H1 (cell line): ENCODE results near the gene SLC17A1. TPM values are rescaled to one million over a fixed set of nuclear protein-coding genes. Genes with fewer than 3 reads are reported as not detected.

Source experiments
- CTCF ChIA-PET: fragments of 300-600 bp; sonication (Branson Sonifier 250); formaldehyde crosslinking; loops from one replicate; lab custom pipeline; 2021; ENCODE audit not compliant: partially characterized antibody; lab: Charles Lee
- POLR2A ChIA-PET: fragments of 300-600 bp; sonication (Branson Sonifier 250); formaldehyde crosslinking; loops from one replicate; lab custom pipeline; 2021; ENCODE audit warnings: inconsistent platforms; ENCODE audit not compliant: partially characterized antibody; lab: Charles Lee
- DNase-seq, 2 experiments: peaks; one replicate each; pipeline versions ENCODE4 v3.0.0 to v3.0.0-alpha.2; 2010 to 2022; ENCODE audit warnings: low spot score in 2 of 2, low read depth in 1 of 2, mixed read lengths in 1 of 2
- FAIRE-seq: peaks from 2 replicates; lab custom pipeline; 2011; peaks lifted over from hg19 to GRCh38; lab: Jason Lieb, UNC
- H2AFZ ChIP-seq: 2 replicates; pipeline ENCODE4 v1.8.1; 2012; ENCODE audit warnings: low read length, inconsistent platforms
- H2AK5ac ChIP-seq: 2 replicates; pipeline ENCODE4 v1.6.1; 2013; ENCODE audit warnings: low read depth, low read length
- H2BK120ac ChIP-seq: replicated peaks from 2 replicates; pipeline ENCODE3; 2013; ENCODE audit warnings: low read depth, low read length, inconsistent platforms
- H2BK12ac ChIP-seq: 2 replicates; pipeline ENCODE4 v1.6.1; 2013; ENCODE audit warnings: low read depth, low read length
- H2BK15ac ChIP-seq: 2 replicates; pipeline ENCODE4 v1.6.1; 2013; ENCODE audit warnings: low read length
- H2BK20ac ChIP-seq: 2 replicates; pipeline ENCODE4 v1.6.1; 2013; ENCODE audit warnings: low read length
- H2BK5ac ChIP-seq: 2 replicates; pipeline ENCODE4 v1.6.1; 2013; ENCODE audit warnings: low read depth, low read length
- H3K14ac ChIP-seq: 2 replicates; pipeline ENCODE4 v1.6.1; 2013; ENCODE audit warnings: inconsistent platforms; ENCODE audit not compliant: insufficient read length
- H3K18ac ChIP-seq: 2 replicates; pipeline ENCODE4 v1.6.1; 2013; ENCODE audit warnings: low read length; ENCODE audit errors: extremely low read depth
- H3K23ac ChIP-seq: 2 replicates; pipeline ENCODE4 v1.6.1; 2013; ENCODE audit warnings: inconsistent platforms; ENCODE audit not compliant: insufficient read length
- H3K23me2 ChIP-seq: 2 replicates; pipeline ENCODE4 v1.6.1; 2013; ENCODE audit warnings: low read depth, low read length
- H3K27ac ChIP-seq: 2 replicates; pipeline ENCODE4 v1.6.1; 2011; ENCODE audit warnings: low read depth, low read length, inconsistent platforms
- H3K27me3 ChIP-seq, 4 experiments: replicated peaks in 1 of 4; 1 replicate in 1 of 4; 2 replicates in 3 of 4; pipeline versions ENCODE4 v1.6.1 to v1.8.1; 2011 to 2013; ENCODE audit warnings: low read length in 3 of 4, mild to moderate bottlenecking in 3 of 4, inconsistent platforms in 2 of 4, mixed read lengths in 2 of 4, moderate library complexity in 1 of 4; ENCODE audit not compliant: control insufficient read depth in 3 of 4, insufficient read depth in 3 of 4; ENCODE audit errors: extremely low read depth in 1 of 4
- H3K36me3 ChIP-seq, 4 experiments: 2 replicates each; pipeline versions ENCODE4 v1.6.1 to v1.8.1; 2011 to 2013; ENCODE audit warnings: mild to moderate bottlenecking in 4 of 4, low read length in 3 of 4, moderate library complexity in 2 of 4, control low read depth in 1 of 4, inconsistent platforms in 1 of 4; ENCODE audit not compliant: insufficient read depth in 4 of 4, control insufficient read depth in 2 of 4
- H3K4ac ChIP-seq: replicated peaks from 2 replicates; pipeline ENCODE3; 2013; ENCODE audit warnings: low read length, low read depth, mixed read lengths, inconsistent platforms; ENCODE audit not compliant: insufficient read length
- H3K4me1 ChIP-seq, 4 experiments: replicated peaks in 1 of 4; 1 replicate in 1 of 4; 2 replicates in 3 of 4; pipeline versions ENCODE4 v1.6.1 to v1.8.1; 2011 to 2013; ENCODE audit warnings: low read length in 3 of 4, inconsistent platforms in 2 of 4, mixed read lengths in 1 of 4; ENCODE audit not compliant: insufficient read depth in 4 of 4, control insufficient read depth in 3 of 4
- H3K4me2 ChIP-seq, 2 experiments: 2 replicates each; pipeline versions ENCODE4 v1.6.1 to v1.8.1; 2011 to 2013; ENCODE audit warnings: low read depth in 2 of 2, low read length in 2 of 2, control low read depth in 1 of 2, inconsistent platforms in 1 of 2, mild to moderate bottlenecking in 1 of 2; ENCODE audit not compliant: insufficient read depth in 1 of 2
- H3K4me3 ChIP-seq, 4 experiments: fragments of 200-600, 300-600 bp in 1 of 4; sonication (generic), shearing (Covaris generic), sonication (Bioruptor Twin) in 1 of 4; 2 replicates each; pipeline versions ENCODE4 v1.5.1 to v1.8.1; 2011 to 2016; ENCODE audit warnings: low read length in 4 of 4, low read depth in 3 of 4, control low read depth in 2 of 4, inconsistent platforms in 2 of 4, mild to moderate bottlenecking in 2 of 4, mixed read lengths in 1 of 4, moderate library complexity in 1 of 4; ENCODE audit not compliant: insufficient read depth in 2 of 4; ENCODE audit errors: extremely low read depth in 1 of 4
- H3K56ac ChIP-seq: replicated peaks from 2 replicates; pipeline ENCODE3; 2013; ENCODE audit warnings: low read depth, mild to moderate bottlenecking, mixed read lengths, low read length, inconsistent platforms; ENCODE audit not compliant: insufficient read length
- H3K79me1 ChIP-seq: 2 replicates; pipeline ENCODE4 v1.6.1; 2013; ENCODE audit warnings: low read depth, low read length, control low read depth
- H3K79me2 ChIP-seq, 2 experiments: 2 replicates each; pipeline versions ENCODE4 v1.6.1 to v1.8.1; 2012 to 2013; ENCODE audit warnings: low read length in 2 of 2, mild to moderate bottlenecking in 2 of 2, inconsistent platforms in 1 of 2; ENCODE audit not compliant: insufficient read depth in 2 of 2, control insufficient read depth in 1 of 2
- H3K9ac ChIP-seq, 4 experiments: replicated peaks in 1 of 4; 1 replicate in 1 of 4; 2 replicates in 3 of 4; pipeline versions ENCODE4 v1.6.1 to v1.8.1; 2011 to 2013; ENCODE audit warnings: low read depth in 3 of 4, low read length in 3 of 4, control low read depth in 2 of 4, mild to moderate bottlenecking in 2 of 4, moderate library complexity in 2 of 4, inconsistent platforms in 1 of 4; ENCODE audit errors: extremely low read depth in 1 of 4
- H3K9me3 ChIP-seq, 2 experiments: 2 replicates each; pipeline versions ENCODE4 v1.6.1 to v1.8.1; 2012 to 2013; ENCODE audit warnings: mild to moderate bottlenecking in 2 of 2, moderate library complexity in 2 of 2, control low read depth in 1 of 2, inconsistent platforms in 1 of 2, low read depth in 1 of 2, low read length in 1 of 2, mixed read lengths in 1 of 2; ENCODE audit not compliant: insufficient read depth in 2 of 2
- H4K20me1 ChIP-seq, 2 experiments: replicated peaks in 1 of 2; 2 replicates each; pipeline versions ENCODE3 to v1.8.1; 2011 to 2013; ENCODE audit warnings: inconsistent platforms in 2 of 2, low read length in 2 of 2, mild to moderate bottlenecking in 1 of 2; ENCODE audit not compliant: insufficient read depth in 2 of 2, control insufficient read depth in 1 of 2
- H4K5ac ChIP-seq: 2 replicates; pipeline ENCODE4 v1.6.1; 2013; ENCODE audit warnings: low read length, low read depth, mixed read lengths, inconsistent platforms; ENCODE audit not compliant: insufficient read length
- H4K8ac ChIP-seq: 2 replicates; pipeline ENCODE4 v1.8.0; 2013; ENCODE audit warnings: mild to moderate bottlenecking, moderate library complexity, low read length, inconsistent platforms; ENCODE audit not compliant: insufficient read depth; ENCODE audit errors: extremely low read depth
- H4K91ac ChIP-seq: replicated peaks from 2 replicates; pipeline ENCODE3; 2013; ENCODE audit warnings: low read length, mixed read lengths, inconsistent platforms; ENCODE audit not compliant: insufficient read length
- ASH2L ChIP-seq: fragments of 200-600, 300-600 bp; sonication (generic); IDR thresholded peaks from one replicate; pipeline ENCODE4 v1.7.1; 2017; ENCODE audit warnings: low read length
- GTF2F1 ChIP-seq: IDR thresholded peaks from 2 replicates; pipeline ENCODE4 v1.6.1; 2012; ENCODE audit warnings: low read depth, low read length, improper control_type of control experiment, borderline replicate concordance
- WGBS, 2 experiments: shearing (Covaris generic) in 1 of 2; methylation state at CpG; one replicate each; pipeline versions ENCODE4 v1.1.6 to v1.1.7; 2013 to 2015; ENCODE audit warnings: low lambda C conversion rate in 2 of 2, mixed read lengths in 2 of 2, inconsistent platforms in 1 of 2, low coverage in 1 of 2, missing lambda C conversion rate in 1 of 2; ENCODE audit not compliant: insufficient replicate concordance in 2 of 2, insufficient coverage in 1 of 2, insufficient read length in 1 of 2; ENCODE audit errors: extremely low coverage in 1 of 2, missing lambda C conversion rate in 1 of 2; 5-methylcytosine and 5-hydroxymethylcytosine counted together
- polyA plus RNA-seq, 7 experiments: library from polyadenylated mRNA; depleted of rRNA in 3 of 7; stranded (reverse) in 5 of 7; unstranded in 2 of 7; fragments of >200 nt in 5 of 7; fragments of 200-250 nt in 2 of 7; gene quantifications; 1 replicate in 5 of 7; 2 replicates in 1 of 7; 4 replicates in 1 of 7; pipeline versions ENCODE4 v1.2.1 to v1.2.3, GENCODE V29; 2011 to 2013; ENCODE audit warnings: missing spikeins in 2 of 7, mixed read lengths in 2 of 7
- total RNA-seq: library from RNA; stranded (reverse); fragmentation: NEBNext Ultra II Directional; extraction: Animal tissue kit (Norgen Biotek cat#: 25700); gene quantifications from 2 replicates; pipeline ENCODE4 v1.2.1, GENCODE V29; 2021

SLC17A1 gene
- total and polyA plus RNA-seq, 2 of the 8 experiments (the other 6 are each of a cell fraction or from before 2014, with no cell fraction given): not detected

DNA sequence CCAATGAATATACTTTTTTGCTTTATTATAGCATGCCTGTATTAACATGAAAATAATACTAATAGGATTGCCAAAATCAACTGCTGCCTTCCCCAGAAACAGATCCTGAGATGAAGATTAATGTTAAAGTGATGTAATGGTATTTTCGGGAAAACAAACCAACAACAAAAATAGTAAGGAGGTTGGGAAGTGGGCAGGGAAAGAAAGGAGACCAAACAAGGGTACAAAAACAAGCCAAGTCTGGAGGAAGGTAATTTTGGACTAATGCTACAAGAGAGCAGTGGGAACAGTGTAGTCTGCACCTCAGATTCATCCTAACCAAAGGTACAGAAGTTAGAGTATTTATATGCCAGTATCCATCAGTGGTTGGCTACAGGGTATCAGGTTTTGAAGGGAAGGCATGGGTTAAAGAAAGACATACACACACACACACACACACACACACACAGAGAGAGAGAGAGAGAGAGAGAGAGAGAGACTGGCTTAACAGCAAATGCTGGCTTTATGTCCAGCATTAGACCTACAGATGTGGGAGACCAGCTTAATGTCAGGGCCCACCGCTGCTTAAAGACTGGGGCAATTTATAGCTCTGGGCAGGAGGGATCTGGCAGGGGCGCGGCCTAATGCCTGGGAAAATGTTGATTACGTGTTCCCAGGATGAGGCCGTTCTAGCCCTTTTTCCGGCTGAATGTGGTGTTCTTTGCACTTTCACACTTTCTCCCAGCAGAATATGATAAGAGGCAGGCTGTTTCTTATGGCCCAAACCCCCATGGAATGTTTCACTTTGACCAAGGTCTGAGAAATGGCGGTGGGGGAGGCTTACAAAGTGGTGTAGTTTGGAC, 3.8 kb upstream of the SLC17A1 start:
- Histone ChIP-seq H4K5ac (no peak overlapping the region), H4K20me1 (no peaks in the 10 kb centered on the region), H3K23ac (no peak overlapping the region), H3K9me3 (no peaks in the 10 kb centered on the region), H3K36me3 (no peaks in the 10 kb centered on the region), H3K4me1 (no peaks in the 10 kb centered on the region), H3K4me3 (no peak overlapping the region), H4K8ac (no peak overlapping the region), H3K27ac (no peak overlapping the region), H3K56ac (peak overlapping the region; percentile 37), H3K79me2 (no peaks in the 10 kb centered on the region), H3K27me3 (no peaks in the 10 kb centered on the region), H2BK15ac (no peak overlapping the region), H3K79me1 (no peaks in the 10 kb centered on the region), H3K9ac (no peak overlapping the region), H2AK5ac (no peak overlapping the region), H2BK12ac (no peak overlapping the region), H4K91ac (no peak overlapping the region), H3K14ac (no peak overlapping the region), H3K18ac (no peak overlapping the region), H3K4ac (no peak overlapping the region), H2BK5ac (no peak overlapping the region), H3K4me2 (no peak overlapping the region), H2AFZ (no peak overlapping the region), H2BK120ac (no peak overlapping the region), H2BK20ac (no peak overlapping the region), H3K23me2 (no peaks in the 10 kb centered on the region; the same call in 1 of the 2 replicates)
- no peak for FAIRE-seq
- ChIA-PET CTCF (no interaction called here), POLR2A (no interaction called here)
- TF ChIP-seq GTF2F1: no peak
- no peak for TF ChIP-seq ASH2L
- WGBS, 2 experiments: 96% methylated on average over 8 of the region's 8 CpGs; no CpG with 5 or more reads in 1 of the 2 experiments
- DNase-seq: no peak
